ENCODE data around the gene BPIFB1.
A peak's percentile ranks its signal among the peaks of the same experiment; 100 is the strongest.

BPIFB1 gene, protein sequence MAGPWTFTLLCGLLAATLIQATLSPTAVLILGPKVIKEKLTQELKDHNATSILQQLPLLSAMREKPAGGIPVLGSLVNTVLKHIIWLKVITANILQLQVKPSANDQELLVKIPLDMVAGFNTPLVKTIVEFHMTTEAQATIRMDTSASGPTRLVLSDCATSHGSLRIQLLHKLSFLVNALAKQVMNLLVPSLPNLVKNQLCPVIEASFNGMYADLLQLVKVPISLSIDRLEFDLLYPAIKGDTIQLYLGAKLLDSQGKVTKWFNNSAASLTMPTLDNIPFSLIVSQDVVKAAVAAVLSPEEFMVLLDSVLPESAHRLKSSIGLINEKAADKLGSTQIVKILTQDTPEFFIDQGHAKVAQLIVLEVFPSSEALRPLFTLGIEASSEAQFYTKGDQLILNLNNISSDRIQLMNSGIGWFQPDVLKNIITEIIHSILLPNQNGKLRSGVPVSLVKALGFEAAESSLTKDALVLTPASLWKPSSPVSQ

DNA sequence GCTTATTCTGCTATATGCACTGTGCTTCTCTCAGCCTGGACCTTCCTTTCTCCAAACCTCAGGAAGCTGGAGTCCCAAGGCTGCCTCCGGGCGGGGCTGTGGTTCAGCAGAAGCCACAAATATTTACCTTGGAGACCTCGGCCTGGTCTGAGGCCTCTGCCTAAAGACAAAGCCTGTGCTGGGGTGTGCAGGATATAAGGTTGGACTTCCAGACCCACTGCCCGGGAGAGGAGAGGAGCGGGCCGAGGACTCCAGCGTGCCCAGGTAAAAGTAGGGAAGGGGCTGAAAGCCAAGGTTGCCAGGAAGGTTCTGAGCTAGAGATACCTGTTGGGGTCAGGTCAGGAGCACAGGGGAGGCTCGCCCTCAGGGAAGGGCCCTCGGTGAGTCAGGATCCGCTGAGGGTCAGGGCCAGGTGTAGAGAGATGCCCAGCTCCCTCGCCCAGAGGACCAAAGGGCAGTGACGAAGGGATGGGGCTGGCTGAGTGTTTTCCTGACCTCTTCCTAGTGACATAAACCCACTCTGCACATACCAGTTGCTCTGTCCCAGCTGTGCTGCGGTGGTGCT lies at the start of gene BPIFB1:
TSS of gene BPIFB1 (plus strand) at position 224 of the 565 bp plus-strand sequence. CDS start 2,860 bp downstream, outside the sequence.
- DNase-seq: no peak

DNA sequence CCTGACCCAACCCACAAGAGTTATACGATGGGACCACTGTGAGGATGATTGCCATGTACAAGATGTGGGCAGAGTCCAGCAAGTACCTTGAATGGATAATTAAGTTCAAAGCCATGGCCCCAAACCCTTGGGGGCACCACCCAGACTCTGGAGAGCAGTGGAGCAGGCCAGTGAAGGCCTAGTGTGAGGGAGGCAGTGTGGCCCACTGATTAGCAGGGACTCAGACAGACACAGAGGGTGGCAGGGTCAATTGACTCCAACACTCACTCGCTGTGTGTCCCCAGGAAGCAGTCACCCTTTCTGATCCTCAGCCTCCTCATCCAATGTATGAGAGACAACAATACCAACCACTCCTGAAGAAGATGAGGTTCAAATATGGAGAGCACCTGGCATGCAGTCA lies 49.0 kb upstream of the BPIFB1 start:
- no peak for DNase-seq

DNA sequence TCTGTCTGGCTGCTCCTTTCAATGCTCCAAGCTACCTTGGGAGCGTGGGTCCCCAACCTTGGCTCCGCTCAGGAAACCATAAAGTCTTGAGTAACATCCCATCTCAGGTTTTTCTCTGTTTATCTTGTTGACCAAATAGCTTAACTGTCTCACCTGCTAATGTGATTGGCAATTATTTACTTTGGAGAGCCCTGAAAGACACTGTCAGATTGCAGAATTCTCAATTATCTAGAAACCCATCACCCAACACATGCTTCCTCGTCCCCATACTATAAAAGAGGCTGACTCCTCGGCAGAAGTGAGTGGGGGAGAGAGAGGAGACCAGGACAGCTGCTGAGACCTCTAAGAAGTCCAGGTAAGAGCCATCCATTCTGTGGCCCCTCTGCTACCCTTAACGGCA lies 47.3 kb upstream of the BPIFB1 start, which contains the start of gene BPIFA1:
TSS of gene BPIFA1 (plus strand) at position 301 of the 400 bp plus-strand sequence. CDS start 1,716 bp downstream, outside the sequence.
- DNase-seq: no peak

DNA sequence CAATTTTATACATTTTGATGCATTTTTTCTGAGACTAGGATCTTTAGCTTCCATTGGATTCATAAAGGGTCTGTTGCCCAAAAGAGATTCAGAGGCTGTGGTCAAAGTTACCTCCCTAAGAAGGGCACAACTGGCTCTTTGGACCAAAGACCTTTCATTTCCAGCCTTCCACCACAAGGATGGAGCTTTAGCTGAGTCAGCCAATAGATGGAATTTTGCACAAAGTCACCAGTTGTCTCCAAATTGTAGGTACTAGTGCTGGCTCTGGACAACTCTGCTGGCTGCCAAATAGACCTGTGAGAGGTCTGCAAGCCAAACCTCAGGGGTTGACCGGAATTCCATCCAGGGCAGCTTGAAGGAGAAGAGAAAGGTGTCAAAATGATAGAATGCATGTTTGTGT lies 46.7 kb upstream of the BPIFB1 start:
- DNase-seq: no peak

DNA sequence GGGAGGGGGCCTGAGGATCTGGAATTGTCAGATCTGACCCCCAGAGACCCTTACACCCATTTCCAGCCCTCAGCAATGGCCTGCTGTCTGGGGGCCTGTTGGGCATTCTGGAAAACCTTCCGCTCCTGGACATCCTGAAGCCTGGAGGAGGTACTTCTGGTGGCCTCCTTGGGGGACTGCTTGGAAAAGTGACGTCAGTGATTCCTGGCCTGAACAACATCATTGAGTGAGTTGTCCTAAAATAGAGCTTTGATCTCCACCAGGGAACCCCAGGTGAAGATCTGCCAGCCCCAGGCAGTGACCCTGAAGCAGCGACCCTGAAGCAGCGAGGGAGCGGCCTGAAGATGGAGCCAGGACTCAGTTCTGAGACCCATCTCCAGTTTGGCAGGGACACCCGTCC lies 45.0 kb upstream of the BPIFB1 start:
- DNase-seq: no peak

DNA sequence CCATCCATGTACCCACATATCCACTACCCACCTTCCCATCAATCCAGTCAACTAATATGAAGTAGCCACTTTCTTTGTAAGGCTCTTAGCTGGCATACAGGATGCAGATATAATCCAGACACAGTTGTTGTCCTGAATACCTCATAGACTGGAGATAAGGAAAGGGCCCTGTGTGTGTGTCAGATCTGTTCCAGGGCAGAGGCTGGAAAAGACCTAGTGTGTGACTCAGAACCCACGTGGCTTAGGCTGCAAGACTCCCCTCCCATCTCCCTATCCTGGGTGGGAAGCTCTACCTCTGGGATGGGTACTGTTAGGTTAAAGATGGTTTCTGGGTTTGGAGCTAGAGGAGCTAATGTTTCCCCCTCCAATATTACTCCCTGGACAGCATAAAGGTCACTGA lies 43.6 kb upstream of the BPIFB1 start:
- no peak for DNase-seq

DNA sequence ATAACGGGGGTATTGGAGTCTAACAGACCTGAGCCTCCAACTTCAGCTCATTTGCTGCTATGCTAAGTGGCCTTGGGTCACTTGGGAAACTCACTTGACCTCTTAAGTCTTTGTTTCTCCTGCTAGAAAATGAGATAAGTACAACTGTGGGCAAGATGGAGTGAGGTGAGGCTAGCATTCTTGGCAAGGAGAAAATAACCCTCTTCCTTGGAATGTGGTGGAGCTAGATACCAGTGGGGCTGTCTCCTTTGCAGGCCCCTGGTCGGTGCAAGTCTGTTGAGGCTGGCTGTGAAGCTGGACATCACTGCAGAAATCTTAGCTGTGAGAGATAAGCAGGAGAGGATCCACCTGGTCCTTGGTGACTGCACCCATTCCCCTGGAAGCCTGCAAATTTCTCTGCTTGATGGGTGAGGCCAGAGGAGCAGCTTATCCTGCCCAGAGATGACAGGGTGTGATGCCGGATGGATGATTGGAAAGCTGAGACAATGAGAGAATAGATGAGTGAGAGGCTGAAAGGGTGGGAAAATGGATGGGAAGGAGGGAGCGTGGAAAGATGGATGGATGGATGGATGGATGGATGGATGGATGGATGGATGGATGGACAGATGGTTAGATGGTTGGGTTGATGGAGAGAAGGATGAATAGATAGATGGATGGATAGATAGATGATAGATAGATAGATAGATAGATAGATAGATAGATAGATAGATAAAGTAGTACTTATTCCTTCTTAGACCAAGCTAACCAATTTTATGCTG lies 42.9 kb upstream of the BPIFB1 start:
- DNase-seq: no peak

DNA sequence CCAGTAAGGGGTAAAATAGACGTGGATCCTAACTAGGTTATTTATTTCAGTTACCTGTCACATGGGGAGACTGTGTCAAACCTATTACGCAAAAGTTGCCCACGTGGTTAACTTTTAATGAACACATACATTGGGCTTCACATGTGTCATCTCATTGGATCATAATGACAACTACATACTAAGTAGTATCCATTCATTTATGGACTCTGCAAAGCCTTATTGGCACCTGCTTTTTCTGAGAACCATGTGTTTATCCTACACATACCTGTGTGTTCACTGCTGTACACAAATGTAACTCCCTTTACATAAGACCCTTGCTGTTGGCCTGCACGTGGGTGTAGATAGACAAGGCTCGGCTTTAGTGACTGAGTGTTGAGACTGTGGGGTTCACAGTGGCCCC lies 42.1 kb upstream of the BPIFB1 start:
- DNase-seq: no peak

DNA sequence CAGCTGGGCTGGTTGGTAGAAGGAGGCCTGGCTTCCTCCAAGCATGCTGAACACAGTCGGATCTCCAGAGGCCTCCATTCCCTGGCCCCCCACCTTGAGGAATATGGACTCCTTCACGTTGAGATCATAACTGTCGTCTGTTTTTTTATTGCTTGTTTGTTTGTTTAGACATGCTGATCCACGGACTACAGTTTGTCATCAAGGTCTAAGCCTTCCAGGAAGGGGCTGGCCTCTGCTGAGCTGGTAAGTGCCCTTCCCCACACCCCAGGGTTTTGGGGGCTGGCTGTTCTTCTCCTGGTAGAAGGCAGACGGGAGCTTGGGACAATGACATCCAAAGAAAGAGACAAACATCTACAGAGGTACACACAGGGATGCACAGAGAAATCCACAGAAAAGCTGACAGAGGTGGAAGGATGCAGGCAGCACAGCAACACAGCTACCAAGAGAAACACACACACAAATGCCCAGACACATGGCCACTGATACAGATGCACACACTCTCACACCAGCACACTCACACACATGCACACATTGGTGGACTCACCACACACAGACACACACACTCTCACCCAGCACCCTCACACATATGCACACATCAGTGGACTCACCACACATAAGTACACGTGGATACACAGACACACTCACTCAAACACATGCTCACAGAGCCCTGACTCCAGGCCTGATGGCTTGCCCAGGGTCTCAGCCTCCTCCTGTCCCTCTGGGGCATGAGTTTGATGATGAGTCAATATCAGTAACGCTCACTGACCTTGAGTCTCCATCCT lies 40.5 kb upstream of the BPIFB1 start:
- no peak for DNase-seq

DNA sequence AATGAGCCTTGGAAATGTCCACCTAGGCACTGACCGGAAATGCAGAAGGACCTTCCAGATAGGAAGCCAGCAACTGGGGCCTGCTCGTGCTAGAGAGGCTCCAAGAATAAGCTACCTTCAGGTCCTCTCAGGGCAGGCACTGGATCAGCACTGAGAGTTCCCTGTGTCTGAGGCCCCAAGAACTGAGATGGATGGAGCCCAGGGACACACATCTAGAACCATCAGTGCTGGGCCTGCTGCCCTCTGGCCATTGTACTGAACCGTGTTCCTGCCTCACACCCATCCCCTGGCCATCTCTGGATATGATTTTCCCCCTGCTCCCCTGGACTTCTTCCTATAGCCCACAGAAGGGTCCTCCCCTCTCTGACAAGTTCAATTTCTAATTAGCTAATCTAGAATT lies 36.9 kb upstream of the BPIFB1 start:
- no peak for DNase-seq

DNA sequence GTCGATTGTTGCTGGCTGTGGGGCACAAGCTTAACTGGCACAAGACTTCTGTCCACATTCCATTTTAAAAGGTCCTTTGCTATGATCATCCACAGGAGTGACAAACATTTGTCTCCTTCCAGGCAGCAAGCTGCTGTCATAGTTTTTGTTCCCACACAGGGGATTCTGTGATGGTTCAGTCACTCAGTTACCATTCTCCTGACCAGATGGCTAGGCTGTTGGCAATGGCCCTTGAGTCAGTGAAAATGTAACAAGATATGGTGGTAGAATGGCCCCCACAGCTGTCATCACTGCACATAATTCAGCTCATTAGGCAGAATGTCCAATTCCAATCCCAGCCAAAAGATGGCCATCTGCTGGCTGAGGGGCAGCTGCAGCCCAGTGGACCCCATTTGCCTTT lies 33.6 kb upstream of the BPIFB1 start:
- no peak for DNase-seq

DNA sequence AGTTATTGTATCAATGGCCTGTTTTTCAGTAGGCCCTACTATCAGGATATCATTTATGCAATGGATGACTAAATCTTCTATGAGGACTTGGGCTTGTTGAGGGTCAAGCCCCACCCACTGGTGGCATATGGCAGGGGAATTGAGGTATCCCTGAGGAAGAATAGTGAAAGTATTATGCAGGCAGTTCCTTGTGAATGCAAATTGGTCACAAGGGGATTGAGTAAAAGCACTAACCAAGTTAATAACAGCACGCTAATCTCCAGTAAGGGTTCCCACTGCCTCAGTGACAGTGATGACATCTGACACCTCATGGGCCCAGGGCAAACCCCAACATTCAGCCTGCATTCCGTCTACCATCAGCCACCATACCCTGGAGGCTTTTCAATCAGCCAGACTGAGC lies 32.3 kb upstream of the BPIFB1 start:
- DNase-seq: no peak

DNA sequence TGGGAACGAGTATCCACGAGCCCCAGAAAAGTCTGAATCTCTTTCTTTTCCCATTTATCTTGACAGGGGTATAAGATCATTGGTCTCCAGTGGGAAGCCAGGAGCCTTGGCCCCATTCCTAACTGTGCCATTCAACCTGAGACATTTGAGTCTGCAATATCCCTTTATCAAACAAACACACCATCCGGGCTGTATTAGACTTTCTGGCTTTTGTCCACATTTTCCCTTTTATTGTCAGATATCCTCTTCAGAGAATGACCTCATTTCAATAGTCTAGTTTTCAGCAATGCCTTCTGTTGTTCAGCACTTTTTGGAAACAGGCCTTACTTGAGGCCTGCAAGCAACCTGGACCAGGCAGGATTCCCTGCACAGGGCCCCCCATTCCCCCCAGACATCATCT lies 31.5 kb upstream of the BPIFB1 start:
- no peak for DNase-seq

DNA sequence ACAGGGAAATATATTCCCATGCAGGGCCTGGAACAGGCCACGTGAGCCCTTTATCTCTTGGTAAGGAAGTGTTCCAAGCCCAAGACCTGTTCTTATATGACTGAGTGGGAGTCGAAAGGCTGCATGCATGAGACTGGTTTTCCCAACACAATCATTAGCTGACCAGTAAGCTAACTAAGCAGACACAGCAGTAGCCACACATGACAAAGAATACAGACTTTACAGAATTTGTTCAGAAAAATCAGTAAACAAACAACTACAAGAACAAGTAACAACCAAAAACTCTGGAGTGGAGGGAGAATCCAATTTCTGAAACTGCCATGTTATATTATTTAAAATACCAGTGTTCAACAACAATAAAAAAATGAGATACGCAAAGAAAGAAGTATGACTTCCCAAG lies 30.6 kb upstream of the BPIFB1 start:
- DNase-seq: no peak

DNA sequence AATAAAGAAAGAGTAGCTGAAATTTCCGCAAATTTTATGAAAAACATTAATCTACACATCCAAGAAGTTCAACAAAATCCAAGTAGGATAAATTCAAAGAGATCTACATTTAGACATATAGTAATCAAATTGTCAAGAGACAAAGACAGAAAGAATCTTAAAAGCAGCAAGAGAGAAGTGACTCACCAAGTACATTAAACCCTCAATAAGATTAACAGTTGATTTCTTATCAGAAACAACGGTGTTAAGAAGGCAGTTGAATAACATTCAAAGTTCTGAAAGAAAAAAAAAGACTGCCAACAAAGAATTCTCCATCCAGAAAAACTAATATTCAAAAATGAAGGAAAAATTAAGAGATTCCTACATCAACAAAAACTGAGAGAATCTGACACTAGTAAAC lies 28.0 kb upstream of the BPIFB1 start:
- DNase-seq: no peak

DNA sequence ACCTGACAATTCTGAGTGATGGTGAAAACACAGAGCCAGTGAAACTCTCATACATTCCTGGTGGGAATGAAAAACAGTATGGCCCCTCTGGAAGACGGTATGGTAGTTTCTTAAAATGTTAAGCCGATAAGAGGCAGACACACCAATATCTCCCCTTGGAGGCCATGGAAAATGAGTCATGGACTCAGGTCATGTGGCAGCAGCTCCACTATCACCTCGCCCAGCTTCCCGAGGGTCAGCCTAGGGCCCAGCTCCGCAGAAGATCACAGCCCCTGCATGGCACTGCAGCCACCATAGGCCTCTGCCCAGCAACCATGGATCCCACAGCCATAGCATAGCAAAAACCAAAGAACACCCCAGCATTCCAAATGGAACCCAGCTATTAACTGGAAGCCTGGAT lies 25.8 kb upstream of the BPIFB1 start:
- DNase-seq: no peak

DNA sequence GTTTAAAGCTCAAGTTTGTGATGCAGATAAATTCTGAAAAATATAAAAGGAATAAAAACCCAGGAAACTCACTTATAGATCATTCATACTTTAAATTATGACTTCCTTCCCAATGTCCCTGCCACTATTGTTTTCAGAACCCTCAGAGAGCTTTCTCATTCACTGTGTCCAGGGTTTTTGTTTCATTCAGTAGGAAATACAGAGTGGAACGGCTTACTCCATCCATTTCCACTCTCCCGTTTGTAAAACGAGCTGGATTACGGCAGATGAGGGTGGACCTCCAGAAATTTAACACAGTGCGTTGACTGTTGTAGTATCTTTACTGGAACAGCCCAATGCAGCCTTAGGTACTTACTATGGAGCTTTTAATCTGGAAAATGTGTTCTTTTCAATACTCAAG lies 23.6 kb upstream of the BPIFB1 start:
- no peak for DNase-seq

DNA sequence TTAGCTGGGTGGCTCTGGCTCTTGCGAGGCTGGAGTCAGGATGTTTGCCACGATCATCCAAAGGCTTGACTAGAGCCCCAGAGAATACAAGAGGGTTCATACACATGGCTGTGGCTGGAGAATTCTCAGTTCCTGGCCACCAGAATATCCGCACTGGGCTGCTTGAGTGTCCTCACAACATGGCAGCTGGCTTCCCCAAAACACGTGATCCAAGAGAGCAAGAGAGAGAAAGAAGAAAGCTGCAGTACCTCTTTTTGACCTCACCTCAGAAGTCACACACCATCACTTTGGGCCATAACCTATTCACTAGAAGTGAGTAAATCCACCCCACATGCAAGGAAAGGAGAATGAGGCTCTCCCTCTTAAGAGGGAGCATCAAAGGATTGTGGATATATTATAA lies 21.5 kb upstream of the BPIFB1 start:
- DNase-seq: peak; percentile 1

DNA sequence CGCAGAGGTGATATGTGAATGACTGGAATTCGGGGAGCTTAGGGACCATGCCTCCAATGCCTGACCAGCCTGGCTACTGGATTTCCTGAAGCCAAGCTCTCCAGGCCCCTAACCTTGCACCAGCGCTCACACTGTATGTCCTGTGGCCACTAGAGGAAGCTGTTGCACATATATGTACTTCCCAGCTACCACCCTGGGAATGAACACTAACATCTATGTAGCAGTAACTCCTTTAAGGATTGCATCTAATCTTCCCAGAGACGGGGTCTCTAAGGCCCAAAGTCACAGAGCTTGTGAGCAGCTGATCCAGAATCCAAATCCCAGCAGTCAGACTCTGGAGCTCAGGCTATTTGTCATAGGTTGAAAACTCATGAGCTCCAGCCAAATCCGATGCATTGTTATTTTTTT lies 20.4 kb upstream of the BPIFB1 start:
- DNase-seq: peak; percentile 67

DNA sequence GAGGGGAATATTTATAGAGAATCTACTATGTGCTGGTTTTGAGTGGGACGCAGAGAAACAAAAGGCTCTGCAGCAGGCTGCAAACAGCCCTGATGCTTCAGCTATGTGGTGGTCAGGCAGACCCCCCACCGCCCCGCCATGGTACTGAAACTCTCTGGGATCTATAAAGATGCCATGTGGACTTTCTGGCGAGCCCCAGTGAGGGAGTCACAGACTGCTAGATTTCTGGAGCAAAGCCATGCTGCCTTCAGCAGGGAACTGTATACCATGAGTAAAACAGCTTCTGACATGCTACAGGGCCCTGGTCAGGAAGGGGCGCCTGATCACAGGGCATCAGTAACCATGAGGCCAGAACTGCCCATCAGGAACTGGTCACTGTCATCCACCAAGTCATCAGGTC lies 19.2 kb upstream of the BPIFB1 start:
- no peak for DNase-seq

DNA sequence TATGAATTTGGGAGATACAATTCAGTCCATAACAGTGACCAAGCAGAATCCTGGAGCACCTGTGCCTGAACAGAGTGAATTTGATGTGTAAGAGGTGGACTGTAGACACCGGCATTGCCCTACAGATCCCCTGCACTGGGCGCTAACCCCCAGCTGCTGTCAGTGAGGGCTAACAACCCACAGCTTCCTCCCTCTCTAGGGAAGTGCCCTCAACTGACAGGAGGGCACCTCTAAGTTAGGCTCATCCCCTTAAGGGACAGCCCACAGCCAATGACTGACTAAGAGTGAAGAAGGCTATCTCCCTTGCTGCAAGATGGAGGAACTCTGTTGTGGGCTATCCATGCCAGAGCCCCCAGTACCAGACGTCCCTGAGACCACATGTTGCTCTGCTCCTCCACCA lies 15.3 kb upstream of the BPIFB1 start:
- peak; percentile 12 for DNase-seq

DNA sequence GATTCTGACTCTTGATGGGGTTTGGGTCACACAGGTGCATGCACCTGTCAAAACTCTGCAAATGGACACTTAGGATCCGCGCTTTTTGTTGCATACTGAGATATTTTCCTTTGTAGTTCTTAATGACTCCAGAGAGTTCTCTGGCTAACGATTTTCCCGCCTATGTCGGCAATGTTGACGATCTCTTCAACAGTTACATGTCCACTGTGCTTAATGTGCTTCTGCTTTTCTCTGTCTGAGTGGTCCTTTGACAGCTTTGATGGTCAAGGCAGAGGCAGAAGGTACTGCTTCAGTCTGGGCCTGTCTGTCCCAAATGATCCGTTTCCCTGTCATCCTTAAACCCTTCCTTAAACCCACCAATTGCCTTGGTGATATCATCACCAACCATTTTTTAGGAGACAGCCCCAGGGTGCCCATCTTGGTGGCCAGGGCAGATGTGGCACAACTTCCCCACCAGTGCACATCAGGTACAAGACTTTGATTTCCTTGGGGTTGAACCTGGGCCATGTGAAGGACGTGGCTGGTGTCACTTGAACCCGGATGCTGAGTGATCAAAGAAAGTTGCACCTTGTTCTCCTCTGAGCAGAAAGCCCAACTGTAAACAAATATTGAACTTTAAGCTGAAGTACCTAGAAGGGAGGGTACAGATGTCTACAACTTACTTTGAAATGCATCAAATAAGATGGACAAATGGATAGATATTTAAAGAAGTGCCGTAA lies 10.7 kb upstream of the BPIFB1 start:
- no peak for DNase-seq

Data from inflammatory macrophage treated with lipopolysaccharide for 4 hours (primary cell).